Gastroesophageal sphincter (tissue), 3 donors: ENCODE measurements around the gene RSU1.

ENCODE experiments used
- EP300 ChIP-seq: sonication (generic); formaldehyde crosslinking; IDR thresholded peaks from one replicate; pipeline ENCODE4 v1.6.1; 2017; ENCODE audit warnings: antibody characterized with exemption, mild to moderate bottlenecking
- POLR2A ChIP-seq, 2 donors: fragments of 450-650 bp; IDR thresholded peaks; one replicate each; pipeline ENCODE4 v1.6.1; 2017; ENCODE audit warnings: antibody characterized with exemption in 2 of 2, mild to moderate bottlenecking in 2 of 2, moderate library complexity in 1 of 2
- TF ChIP-seq, protein P1 (sequence below), 4 experiments: fragments of 200-600 bp in 2 of 4; fragments of 450-650 bp in 2 of 4; sonication (generic) in 1 of 4; IDR thresholded peaks; one replicate each; pipeline ENCODE4 v1.5.1; 2017 to 2019; ENCODE audit warnings: antibody characterized with exemption in 4 of 4, mild to moderate bottlenecking in 2 of 4, moderate library complexity in 2 of 4

DNA sequence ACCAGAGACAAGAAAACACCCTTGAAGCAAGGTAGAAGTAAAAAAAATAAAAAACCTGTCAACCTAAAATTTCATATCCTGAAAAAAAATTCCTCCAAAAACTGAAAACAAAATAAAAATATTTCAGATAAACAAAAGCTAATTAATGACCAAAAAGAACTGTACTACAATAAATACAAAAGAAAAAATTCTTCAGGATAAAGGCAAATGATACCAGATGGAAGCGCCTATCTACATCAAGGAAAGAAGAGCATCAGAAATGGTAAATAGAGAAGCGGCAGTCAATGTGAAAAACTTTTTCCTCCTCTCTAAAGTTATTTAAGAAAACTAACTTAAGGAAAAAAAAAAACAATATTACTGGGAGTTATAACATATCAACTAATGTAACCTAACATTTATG, 79.8 kb downstream of the RSU1 start:
- TF ChIP-seq POLR2A (IDR thresholded peaks at IDR 0.05) = no peak
- TF ChIP-seq, protein P1, sequence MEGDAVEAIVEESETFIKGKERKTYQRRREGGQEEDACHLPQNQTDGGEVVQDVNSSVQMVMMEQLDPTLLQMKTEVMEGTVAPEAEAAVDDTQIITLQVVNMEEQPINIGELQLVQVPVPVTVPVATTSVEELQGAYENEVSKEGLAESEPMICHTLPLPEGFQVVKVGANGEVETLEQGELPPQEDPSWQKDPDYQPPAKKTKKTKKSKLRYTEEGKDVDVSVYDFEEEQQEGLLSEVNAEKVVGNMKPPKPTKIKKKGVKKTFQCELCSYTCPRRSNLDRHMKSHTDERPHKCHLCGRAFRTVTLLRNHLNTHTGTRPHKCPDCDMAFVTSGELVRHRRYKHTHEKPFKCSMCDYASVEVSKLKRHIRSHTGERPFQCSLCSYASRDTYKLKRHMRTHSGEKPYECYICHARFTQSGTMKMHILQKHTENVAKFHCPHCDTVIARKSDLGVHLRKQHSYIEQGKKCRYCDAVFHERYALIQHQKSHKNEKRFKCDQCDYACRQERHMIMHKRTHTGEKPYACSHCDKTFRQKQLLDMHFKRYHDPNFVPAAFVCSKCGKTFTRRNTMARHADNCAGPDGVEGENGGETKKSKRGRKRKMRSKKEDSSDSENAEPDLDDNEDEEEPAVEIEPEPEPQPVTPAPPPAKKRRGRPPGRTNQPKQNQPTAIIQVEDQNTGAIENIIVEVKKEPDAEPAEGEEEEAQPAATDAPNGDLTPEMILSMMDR (IDR thresholded peaks at IDR 0.05) = no peak
- TF ChIP-seq EP300 = no peak
